Right lobe of liver (tissue), 4 donors: ENCODE results near the gene PTBP3.

Experiments
- CTCF ChIP-seq, 4 donors: fragments of 200-600 bp in 3 of 4; fragments of 450-650 bp in 1 of 4; IDR thresholded peaks; one replicate each; pipeline versions ENCODE4 v1.5.1 to v1.8.0; 2016 to 2022; ENCODE audit warnings: antibody characterized with exemption in 4 of 4, mild to moderate bottlenecking in 2 of 4
- POLR2A ChIP-seq: fragments of 450-650 bp; IDR thresholded peaks from one replicate; pipeline ENCODE4 v1.6.1; 2017; ENCODE audit warnings: antibody characterized with exemption, mild to moderate bottlenecking
- donor health status: DM: no; HTN: no; CAD: no.
- donor health status: DM: no; HTN: no; CAD: no.
- donor health status: DM: no; HTN: yes; CAD: no.

- TF ChIP-seq CTCF (IDR thresholded peaks at IDR 0.05), result no peak
- no peak for TF ChIP-seq POLR2A
These were observed 59.5 kb downstream of the PTBP3 start for GRCh38 chr9:112273876-112274275.
